GM23248 (cell line): ENCODE data around the gene TIMP3. TPM values are rescaled to one million over a fixed set of nuclear protein-coding genes. Genes with fewer than 3 reads are reported as not detected.

Experiments used
- DNase-seq: peaks from one replicate; pipeline ENCODE4 v3.0.0-alpha.2; 2015
- H2AFZ ChIP-seq: fragments of 200-600 bp; sonication (generic); 2 replicates; pipeline ENCODE4 v1.6.1; 2016; ENCODE audit warnings: antibody characterized with exemption
- H3F3A ChIP-seq: fragments of 200-600 bp; sonication (generic); 2 replicates; pipeline ENCODE4 v1.6.1; 2016; ENCODE audit warnings: mild to moderate bottlenecking, antibody characterized with exemption, mixed run types; ENCODE audit not compliant: insufficient read depth
- H3K27ac ChIP-seq: fragments of 200-600 bp; sonication (generic); 2 replicates; pipeline ENCODE4 v1.5.1; 2016; ENCODE audit warnings: mild to moderate bottlenecking
- H3K27me3 ChIP-seq: fragments of 200-600 bp; sonication (generic); replicated peaks from 2 replicates; pipeline ENCODE4 v1.6.1; 2016; ENCODE audit warnings: mild to moderate bottlenecking; ENCODE audit not compliant: insufficient read depth
- H3K36me3 ChIP-seq: fragments of 200-600 bp; sonication (generic); 2 replicates; pipeline ENCODE4 v1.6.1; 2016; ENCODE audit warnings: low read depth, mild to moderate bottlenecking
- H3K4me1 ChIP-seq: fragments of 200-600 bp; sonication (generic); 2 replicates; pipeline ENCODE4 v1.6.1; 2016; ENCODE audit warnings: mild to moderate bottlenecking; ENCODE audit not compliant: insufficient read depth
- H3K4me2 ChIP-seq: fragments of 200-600 bp; sonication (generic); one replicate; pipeline ENCODE4 v1.6.1; 2016; ENCODE audit warnings: mild to moderate bottlenecking; ENCODE audit not compliant: unreplicated experiment
- H3K4me3 ChIP-seq: fragments of 200-600 bp; sonication (generic); 2 replicates; pipeline ENCODE4 v1.5.1; 2016; ENCODE audit warnings: mild to moderate bottlenecking
- H3K79me2 ChIP-seq: fragments of 200-600 bp; sonication (generic); 2 replicates; pipeline ENCODE4 v1.6.1; 2016; ENCODE audit warnings: mild to moderate bottlenecking; ENCODE audit not compliant: insufficient read depth
- H3K9ac ChIP-seq: fragments of 200-600 bp; sonication (generic); 2 replicates; pipeline ENCODE4 v1.6.1; 2016; ENCODE audit warnings: mild to moderate bottlenecking
- H3K9me2 ChIP-seq: fragments of 200-600 bp; sonication (generic); 2 replicates; pipeline ENCODE4 v1.6.1; 2016; ENCODE audit warnings: mixed run types, mild to moderate bottlenecking, moderate library complexity; ENCODE audit not compliant: insufficient read depth
- H3K9me3 ChIP-seq: fragments of 200-600 bp; sonication (generic); one replicate; pipeline ENCODE4 v1.6.1; 2017; ENCODE audit warnings: low read depth
- H4K20me1 ChIP-seq: fragments of 200-600 bp; sonication (generic); 2 replicates; pipeline ENCODE4 v1.6.0; 2016; ENCODE audit not compliant: insufficient read depth
- EZH2 ChIP-seq: fragments of 200-600 bp; sonication (generic); IDR thresholded peaks from 2 replicates; pipeline ENCODE4 v1.6.1; 2018; ENCODE audit warnings: antibody characterized with exemption, mild to moderate bottlenecking; ENCODE audit not compliant: insufficient read depth, poor library complexity, severe bottlenecking
- EZH2phosphoT487 ChIP-seq: fragments of 200-600 bp; sonication (generic); IDR thresholded peaks from 2 replicates; pipeline ENCODE4 v1.6.1; 2018; ENCODE audit warnings: antibody characterized with exemption, moderate library complexity, mild to moderate bottlenecking, low read depth; ENCODE audit not compliant: insufficient read depth
- WGBS, 2 experiments: methylation state at CpG; one replicate each; pipeline ENCODE4 v1.1.6; 2015 to 2017; ENCODE audit warnings: low lambda C conversion rate in 2 of 2, low coverage in 1 of 2; ENCODE audit errors: missing lambda C conversion rate in 2 of 2; 5-methylcytosine and 5-hydroxymethylcytosine counted together
- in situ Hi-C: fragments of 300-500 bp; cut with MboI; formaldehyde crosslinking; loops from 2 replicates; pipeline ENCODE4 v1.15.0; 2020
- polyA plus RNA-seq: library from polyadenylated mRNA; unstranded; fragments of >200 nt; fragmentation: Nextera tagmentation; extraction: Ambion mirVana; gene quantifications from 2 replicates; pipeline ENCODE4 v1.2.1, GENCODE V29; 2016
- total RNA-seq: library from RNA; depleted of rRNA; stranded (reverse); fragments of >200 nt; shearing (Covaris generic); gene quantifications from 2 replicates; pipeline ENCODE4 v1.2.3, GENCODE V29; 2014

The TIMP3 gene
- total and polyA plus RNA-seq, 2 experiments from 2014 or later, result 1,254 to 1,465 TPM

DNA sequence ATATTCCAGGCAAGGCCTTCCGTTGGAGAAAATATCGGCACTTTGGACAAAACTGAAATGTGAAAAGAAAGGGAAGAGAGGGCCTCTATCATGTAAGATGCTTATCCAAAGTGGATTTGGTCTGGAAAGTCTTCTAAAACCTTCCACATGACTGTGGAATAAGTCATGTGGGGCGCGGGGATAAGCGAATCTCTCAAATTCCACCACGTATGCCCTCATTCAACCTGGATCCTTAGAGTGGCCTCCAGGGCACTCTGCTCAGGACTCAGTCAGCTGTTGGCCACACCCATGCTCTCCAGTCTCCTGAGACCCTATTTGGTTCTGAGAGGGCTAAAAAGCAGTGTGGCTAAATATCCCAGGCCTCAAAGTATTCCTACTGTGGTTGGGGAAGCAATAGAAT, 2.0 kb upstream of the TIMP3 start:
- H3K9ac ChIP-seq, result no peak overlapping the region
- H3K27ac ChIP-seq, result no peak overlapping the region
- H3K9me3 ChIP-seq, result no peaks in the 10 kb centered on the region
- no peak overlapping the region for H3K4me3 ChIP-seq
- H3F3A ChIP-seq, result peaks cover 48% of the 10 kb centered on the region
- 95 to 100% methylated on average over 6 of the region's 6 CpGs for WGBS, 2 experiments
- peaks cover 44% of the 10 kb centered on the region for H3K4me1 ChIP-seq
- DNase-seq, result no peak
- H3K27me3 ChIP-seq, result no peaks in the 10 kb centered on the region
- peaks cover 5% of the 10 kb centered on the region; the same call in 1 of the 2 replicates for H3K36me3 ChIP-seq
- TF ChIP-seq EZH2phosphoT487, result no peak
- TF ChIP-seq EZH2, result no peak
- peaks cover 28% of the 10 kb centered on the region for H3K79me2 ChIP-seq
- H3K9me2 ChIP-seq, result no peaks in the 10 kb centered on the region
- H4K20me1 ChIP-seq, result peaks cover 14% of the 10 kb centered on the region
- no peak overlapping the region for H3K4me2 ChIP-seq
- no peak overlapping the region for H2AFZ ChIP-seq
- in situ Hi-C loops, result loop anchor here (5.0 kb wide), 2 partner anchors 142 to 272 kb away; no protein-coding TSS in a partner anchor

GRCh38 chr22:32800158-32800882, 1.2 kb upstream of the TIMP3 start:
- Histone ChIP-seq H3K79me2 (peaks cover 36% of the 10 kb centered on the region), H3K9me3 (no peaks in the 10 kb centered on the region), H3K4me3 (peak overlapping the region; percentile 96), H4K20me1 (peaks cover 17% of the 10 kb centered on the region), H3F3A (peaks cover 55% of the 10 kb centered on the region), H3K27ac (peak overlapping the region; percentile 61), H3K4me1 (peaks cover 41% of the 10 kb centered on the region), H3K9me2 (no peaks in the 10 kb centered on the region), H3K4me2 (peak overlapping the region; percentile 75), H3K9ac (peak overlapping the region; percentile 99), H3K36me3 (peaks cover 5% of the 10 kb centered on the region; the same call in 1 of the 2 replicates), H2AFZ (peak overlapping the region; percentile 60), H3K27me3 (no peaks in the 10 kb centered on the region)
- in situ Hi-C loops, result no loop called here
- DNase-seq, result peak; percentile 51
- TF ChIP-seq EZH2, result no peak
- TF ChIP-seq EZH2phosphoT487, result no peak
- WGBS, 2 experiments, result 37 to 38% methylated on average over 8 of the region's 8 CpGs

DNA sequence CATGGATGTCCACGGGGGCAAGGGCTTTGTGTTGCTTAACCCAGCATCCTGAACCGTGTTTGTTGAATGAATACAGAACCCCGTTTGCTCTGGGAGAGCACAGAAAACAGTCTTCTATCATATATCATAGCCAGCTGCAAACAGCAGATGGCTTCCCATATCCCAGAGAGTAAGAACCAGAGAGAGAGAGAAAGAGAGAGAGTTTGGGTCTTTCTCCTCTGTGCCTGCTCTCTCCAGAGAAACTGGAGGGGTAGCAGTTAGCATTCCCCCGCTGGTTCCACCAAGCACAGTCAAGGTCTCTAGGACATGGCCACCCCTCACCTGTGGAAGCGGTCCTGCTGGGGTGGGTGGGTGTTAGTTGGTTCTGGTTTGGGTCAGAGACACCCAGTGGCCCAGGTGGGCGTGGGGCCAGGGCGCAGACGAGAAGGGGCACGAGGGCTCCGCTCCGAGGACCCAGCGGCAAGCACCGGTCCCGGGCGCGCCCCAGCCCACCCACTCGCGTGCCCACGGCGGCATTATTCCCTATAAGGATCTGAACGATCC, 440 bp upstream of the TIMP3 start:
- peak overlapping the region; percentile 96 for H3K4me3 ChIP-seq
- H3K9me3 ChIP-seq, result no peaks in the 10 kb centered on the region
- WGBS, 2 experiments, result 10 to 35% methylated on average over 5 to 19 of the region's 21 CpGs
- TF ChIP-seq EZH2, result no peak
- no peak for TF ChIP-seq EZH2phosphoT487
- H3K4me2 ChIP-seq, result peak overlapping the region; percentile 75
- in situ Hi-C loops, result no loop called here
- peak overlapping the region; percentile 61 for H3K27ac ChIP-seq
- peaks cover 5% of the 10 kb centered on the region; the same call in 1 of the 2 replicates for H3K36me3 ChIP-seq
- peak; percentile 48 for DNase-seq
- no peaks in the 10 kb centered on the region for H3K27me3 ChIP-seq
- peaks cover 23% of the 10 kb centered on the region for H4K20me1 ChIP-seq
- H2AFZ ChIP-seq, result peak overlapping the region; percentile 60
- H3F3A ChIP-seq, result peaks cover 56% of the 10 kb centered on the region
- no peaks in the 10 kb centered on the region for H3K9me2 ChIP-seq
- H3K9ac ChIP-seq, result peak overlapping the region; percentile 99
- peaks cover 42% of the 10 kb centered on the region for H3K4me1 ChIP-seq
- peaks cover 44% of the 10 kb centered on the region for H3K79me2 ChIP-seq

GRCh38 chr22:32802237-32802765, 796 bp downstream of the TIMP3 start:
- peak overlapping the region; percentile 99 for H3K9ac ChIP-seq

More at GRCh38 chr22:32802237-32802765, 796 bp downstream of the TIMP3 start:
- Histone ChIP-seq H3K4me3 (peak overlapping the region; percentile 96), H3K4me1 (peaks cover 37% of the 10 kb centered on the region), H3K27ac (peak overlapping the region; percentile 90), H3K4me2 (peak overlapping the region; percentile 98), H2AFZ (no peak overlapping the region), H3F3A (peaks cover 60% of the 10 kb centered on the region), H3K79me2 (peaks cover 54% of the 10 kb centered on the region), H3K9me2 (no peaks in the 10 kb centered on the region), H3K27me3 (no peaks in the 10 kb centered on the region), H4K20me1 (peaks cover 23% of the 10 kb centered on the region), H3K9me3 (no peaks in the 10 kb centered on the region), H3K36me3 (peaks cover 5% of the 10 kb centered on the region; the same call in 1 of the 2 replicates)
- in situ Hi-C loops, result no loop called here
- WGBS, 2 experiments, result 1 to 2% methylated on average over 15 of the region's 15 CpGs
- peak; percentile 59 for DNase-seq
- TF ChIP-seq EZH2 (no peak), EZH2phosphoT487 (no peak)
